Activated CD4-positive, alpha-beta memory T cell treated with anti-CD3 and anti-CD28 coated beads for 36 hours (primary cell): ENCODE results near the gene ENDOG. TPM values are rescaled to one million over a fixed set of nuclear protein-coding genes. Genes with fewer than 3 reads are reported as not detected.
"Not testable (repeated sequence)": the region's sequence is repeated elsewhere in the genome, so short reads cannot be mapped to it uniquely, and the experiment has no call there.

Experiments used
- CTCF ChIA-PET: fragments of 350-600 bp; sonication (Branson Sonifier 250); formaldehyde crosslinking; loops from one replicate; lab custom pipeline; 2021; ENCODE audit warnings: antibody characterized with exemption, inconsistent platforms; lab: Charles Lee
- POLR2A ChIA-PET: fragments of 350-600 bp; sonication (Branson Sonifier 250); formaldehyde crosslinking; loops from one replicate; lab custom pipeline; 2021; ENCODE audit warnings: antibody characterized with exemption; lab: Charles Lee
- DNase-seq: peaks from one replicate; pipeline ENCODE4 v3.0.0-alpha.2; 2020
- H3K27ac Mint-ChIP-seq: one replicate; pipeline ENCODE4 v1.8.0; 2021; ENCODE audit warnings: mixed read lengths
- H3K27me3 Mint-ChIP-seq: one replicate; pipeline ENCODE4 v1.8.0; 2021; ENCODE audit warnings: mixed read lengths
- H3K36me3 Mint-ChIP-seq: one replicate; pipeline ENCODE4 v1.8.0; 2021; ENCODE audit warnings: mixed read lengths
- H3K4me1 Mint-ChIP-seq: one replicate; pipeline ENCODE4 v1.8.0; 2021; ENCODE audit warnings: low read depth, mixed read lengths
- H3K4me3 Mint-ChIP-seq: one replicate; pipeline ENCODE4 v1.8.0; 2021; ENCODE audit warnings: mild to moderate bottlenecking, mixed read lengths
- H3K9me3 Mint-ChIP-seq: one replicate; pipeline ENCODE4 v1.8.0; 2021; ENCODE audit warnings: mixed read lengths
- intact Hi-C: fragments of 100-400 bp; cut with micrococcal nuclease; formaldehyde crosslinking; loops from one replicate; pipeline ENCODE4 v1.15.1; 2023
- total RNA-seq, 2 experiments: library from RNA; stranded (reverse); gene quantifications; one replicate each; pipeline ENCODE4 v1.2.3, GENCODE V29; 2021

ENDOG gene
- total RNA-seq, 2 experiments from 2014 or later: 13.8 to 14.2 TPM

DNA sequence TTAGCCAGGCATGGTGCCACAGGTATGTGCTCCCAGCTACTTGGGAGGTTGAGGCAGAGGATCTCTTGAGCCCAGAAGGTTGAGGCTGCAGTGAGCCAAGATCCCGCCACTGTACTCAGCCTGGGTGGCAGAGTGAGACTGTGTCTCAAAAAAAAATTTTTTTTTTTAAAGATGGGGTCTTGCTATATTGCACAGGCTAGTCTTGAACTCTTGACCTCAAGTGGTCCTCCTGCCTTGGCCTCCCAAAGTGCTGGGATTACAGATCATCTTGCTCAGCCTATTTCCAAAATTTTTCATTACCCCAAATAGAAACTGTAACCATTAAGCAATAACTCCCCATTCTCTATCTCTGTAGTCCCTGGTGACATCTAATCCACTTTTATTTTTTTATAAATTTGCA is 35.6 kb upstream of the ENDOG start:
- Mint-ChIP-seq H3K9me3 (peaks cover 4% of the 10 kb centered on the region), H3K4me3 (no peak overlapping the region), H3K27me3 (no peaks in the 10 kb centered on the region), H3K27ac (no peak overlapping the region), H3K36me3 (no peaks in the 10 kb centered on the region), H3K4me1 (no peaks in the 10 kb centered on the region)
- intact Hi-C loops: no loop called here
- ChIA-PET POLR2A (no interaction called here), CTCF (interaction anchor here (2.3 kb wide), 1 partner anchor 36 kb away, joined by 12 read pairs; the partner anchor contains the start of gene ENDOG)
- DNase-seq: no peak

DNA sequence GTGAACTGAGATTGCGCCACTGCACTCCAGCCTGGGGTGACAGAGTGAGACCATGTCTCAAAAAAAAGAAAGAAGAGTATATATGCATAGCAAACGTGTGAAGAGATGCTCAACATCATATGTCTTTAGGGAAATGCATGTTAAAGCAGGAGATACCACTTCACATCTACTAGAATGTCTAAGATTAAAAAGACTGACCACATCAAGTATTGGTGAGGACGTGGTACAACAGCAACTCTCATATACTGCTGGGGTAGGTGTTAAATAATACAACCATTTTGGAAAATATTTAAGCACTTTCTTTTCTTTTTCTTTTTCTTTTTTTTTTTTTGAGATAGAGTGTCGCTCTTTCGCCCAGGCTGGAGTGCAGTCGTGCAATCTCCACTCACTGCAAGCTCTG is 32.9 kb upstream of the ENDOG start:
- H3K9me3 Mint-ChIP-seq: peaks cover 4% of the 10 kb centered on the region
- no peak overlapping the region for H3K4me3 Mint-ChIP-seq
- no peaks in the 10 kb centered on the region for H3K27me3 Mint-ChIP-seq
- POLR2A ChIA-PET: interaction anchor here (2.1 kb wide), 1 partner anchor 14 kb away, joined by 5 read pairs; no protein-coding TSS in a partner anchor
- peak overlapping the region; percentile 23 for H3K27ac Mint-ChIP-seq
- peaks cover 13% of the 10 kb centered on the region for H3K4me1 Mint-ChIP-seq
- intact Hi-C loops: loop anchor here (5.0 kb wide), 1 partner anchor 42 kb away; the partner anchor contains the start of gene SPOUT1
- no peak for DNase-seq
- CTCF ChIA-PET: no interaction called here
- H3K36me3 Mint-ChIP-seq: peaks cover 2% of the 10 kb centered on the region

DNA sequence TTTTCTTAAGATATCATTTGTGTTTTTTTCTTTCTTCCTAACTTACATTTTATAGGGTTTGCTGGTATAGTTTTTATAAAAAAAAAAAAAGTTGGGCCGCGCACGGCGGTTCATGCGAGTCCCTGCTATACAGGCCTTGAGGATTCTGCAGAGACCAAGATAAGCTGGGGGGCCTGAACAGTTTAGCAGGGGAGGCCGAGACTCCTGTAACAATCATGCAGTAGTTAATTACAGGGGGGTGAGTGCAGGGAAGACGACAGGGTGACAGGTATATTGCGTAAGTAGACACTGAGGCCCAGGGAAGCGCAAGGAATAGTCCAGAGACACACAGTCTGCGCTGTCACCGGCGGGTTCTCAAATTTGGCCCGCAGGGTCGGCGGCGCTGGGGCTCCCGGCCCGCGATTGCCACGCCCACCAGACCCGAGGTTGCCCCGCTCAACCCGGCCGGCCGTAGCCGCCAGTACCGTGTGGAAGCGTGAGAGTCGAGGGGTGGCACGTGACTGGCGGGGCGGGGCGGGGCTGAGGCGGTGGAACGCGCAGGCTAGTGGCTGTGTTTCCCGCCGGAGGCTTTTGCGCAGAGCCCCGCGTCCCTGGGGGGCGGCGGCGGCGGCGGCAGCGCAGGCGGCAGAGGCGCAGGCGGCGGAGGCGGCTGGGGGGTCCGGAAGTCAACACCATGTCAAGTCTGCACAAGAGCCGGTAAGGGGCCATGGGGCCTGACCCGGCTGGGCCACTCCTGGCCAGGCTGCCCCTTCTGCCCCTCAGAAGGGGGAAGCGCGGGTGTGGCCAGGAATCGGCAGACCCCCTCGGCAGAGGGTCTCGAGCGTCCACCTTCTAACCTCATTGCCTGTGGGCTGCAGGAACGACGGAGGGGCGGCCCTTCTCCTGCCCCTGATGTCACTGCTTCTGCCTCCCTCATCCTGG is 31.4 kb upstream of the ENDOG start, which contains the start of gene TBC1D13:
TBC1D13 (plus strand) TSS at position 573 of the 921 bp plus-strand sequence; CDS start at position 674, 101 bp downstream.
- ChIA-PET POLR2A (interaction anchor here (1.4 to 2.1 kb wide), 3 partner anchors 16 to 63 kb away, joined by 3 to 7 read pairs (median 5); partner anchors contain the start of gene ZDHHC12), CTCF (no interaction called here)
- Mint-ChIP-seq H3K27me3 (no peaks in the 10 kb centered on the region), H3K4me1 (peaks cover 13% of the 10 kb centered on the region), H3K9me3 (no peaks in the 10 kb centered on the region), H3K36me3 (peaks cover 2% of the 10 kb centered on the region), H3K27ac (peak within 1 kb of the TSS; percentile 57), H3K4me3 (peak within 1 kb of the TSS; percentile 80)
- peak; percentile 94 for DNase-seq
- intact Hi-C loops: loop anchor here (1.0 to 5.0 kb wide), 3 partner anchors 16 to 62 kb away; partner anchors contain the start of genes SPOUT1, ZDHHC12 and ZER1

DNA sequence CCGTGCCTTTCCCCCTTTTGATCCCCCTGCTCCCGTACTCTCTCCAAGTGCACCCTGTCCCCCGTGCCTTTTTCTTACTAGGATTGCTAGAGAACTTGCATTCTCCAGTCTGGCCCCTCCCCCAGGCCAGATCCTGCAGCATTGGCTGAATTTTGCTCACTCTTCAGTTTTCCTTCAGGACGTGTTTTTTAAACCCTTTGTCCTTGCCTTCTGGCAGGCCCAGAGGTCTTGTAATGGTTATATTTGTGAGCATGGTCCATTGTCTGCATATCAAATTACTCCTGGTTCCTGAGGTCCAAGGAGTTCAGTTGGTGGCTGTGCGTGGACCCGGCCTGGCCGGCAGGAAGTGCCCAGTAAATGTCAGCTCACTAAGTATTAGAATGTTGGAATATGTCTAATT is 30.6 kb upstream of the ENDOG start:
- intact Hi-C loops: loop anchor here (1.0 to 5.0 kb wide), 3 partner anchors 16 to 63 kb away; partner anchors contain the start of genes SPOUT1, ZDHHC12 and ZER1
- ChIA-PET CTCF (interaction anchor here (0.7 to 1.8 kb wide), 2 partner anchors 31 to 140 kb away, joined by 3 to 12 read pairs; partner anchors contain the start of gene ENDOG), POLR2A (interaction anchor here (1.1 to 1.9 kb wide), 3 partner anchors 17 to 103 kb away, joined by 3 to 7 read pairs (median 3); partner anchors contain the start of gene ZDHHC12)
- no peaks in the 10 kb centered on the region for H3K9me3 Mint-ChIP-seq
- H3K27me3 Mint-ChIP-seq: no peaks in the 10 kb centered on the region
- peak overlapping the region; percentile 80 for H3K4me3 Mint-ChIP-seq
- peak overlapping the region; percentile 47 for H3K27ac Mint-ChIP-seq
- peaks cover 4% of the 10 kb centered on the region for H3K36me3 Mint-ChIP-seq
- peaks cover 15% of the 10 kb centered on the region for H3K4me1 Mint-ChIP-seq
- peak; percentile 23 for DNase-seq

DNA sequence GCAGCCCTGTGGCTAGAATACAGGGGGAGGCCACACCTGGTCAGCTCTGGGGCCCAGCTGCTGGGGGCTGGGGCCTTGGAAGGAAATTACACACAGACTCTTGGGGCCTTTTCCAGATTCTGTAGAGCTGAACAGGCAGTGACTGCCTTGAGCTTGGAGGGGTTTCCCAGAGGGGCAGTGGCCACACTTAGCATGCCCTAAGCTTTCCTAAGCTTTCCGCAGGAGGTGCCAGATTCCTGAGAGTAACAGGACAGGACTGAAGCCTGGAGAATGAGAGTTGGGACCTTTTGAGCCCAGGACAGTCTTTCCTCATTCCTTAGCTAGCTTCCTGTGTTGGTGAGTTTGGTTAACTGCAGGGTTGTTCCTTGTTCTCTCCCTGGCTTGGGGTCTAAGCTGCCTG is 29.9 kb upstream of the ENDOG start:
- Mint-ChIP-seq H3K9me3 (no peaks in the 10 kb centered on the region), H3K36me3 (peaks cover 4% of the 10 kb centered on the region), H3K27me3 (no peaks in the 10 kb centered on the region), H3K4me1 (peaks cover 18% of the 10 kb centered on the region), H3K4me3 (peak overlapping the region; percentile 80), H3K27ac (peak overlapping the region; percentile 6)
- ChIA-PET POLR2A (interaction anchor here (1.0 to 1.9 kb wide), 4 partner anchors 17 to 104 kb away, joined by 3 to 7 read pairs (median 3); partner anchors contain the start of genes ENDOG and ZDHHC12), CTCF (interaction anchor here (0.7 to 1.8 kb wide), 7 partner anchors 10 to 140 kb away, joined by 3 to 12 read pairs (median 3); partner anchors contain the start of gene ENDOG)
- DNase-seq: no peak
- intact Hi-C loops: loop anchor here (5.0 kb wide), 1 partner anchor 39 kb away; the partner anchor contains the start of gene SPOUT1

DNA sequence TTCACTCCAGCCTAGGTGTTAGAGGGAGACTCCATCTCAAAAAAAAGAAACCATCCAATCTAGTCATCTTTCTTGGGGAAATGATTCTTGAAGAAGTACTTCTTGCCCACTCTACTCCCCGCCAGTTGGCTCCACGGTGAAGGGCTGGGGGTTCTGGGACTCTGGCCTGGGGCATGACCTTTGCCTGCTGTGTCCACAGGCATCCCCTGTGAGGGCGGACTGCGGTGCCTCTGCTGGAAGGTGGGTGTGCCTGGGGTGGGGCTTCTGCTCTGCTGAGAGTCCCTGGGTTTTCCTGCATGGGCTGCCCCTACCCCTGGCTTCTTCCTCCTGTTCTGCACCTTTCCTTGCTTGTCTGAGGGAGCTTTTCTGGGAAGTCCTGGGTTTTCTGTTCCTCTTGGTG is 27.8 kb upstream of the ENDOG start:
- DNase-seq: no peak
- Mint-ChIP-seq H3K27ac (no peak overlapping the region), H3K4me1 (peaks cover 18% of the 10 kb centered on the region), H3K27me3 (no peaks in the 10 kb centered on the region), H3K4me3 (no peak overlapping the region), H3K9me3 (no peaks in the 10 kb centered on the region), H3K36me3 (peaks cover 7% of the 10 kb centered on the region)
- intact Hi-C loops: no loop called here
- ChIA-PET POLR2A (no interaction called here), CTCF (interaction anchor here (0.6 kb wide), 1 partner anchor 28 kb away, joined by 3 read pairs; the partner anchor contains the start of gene ENDOG)

DNA sequence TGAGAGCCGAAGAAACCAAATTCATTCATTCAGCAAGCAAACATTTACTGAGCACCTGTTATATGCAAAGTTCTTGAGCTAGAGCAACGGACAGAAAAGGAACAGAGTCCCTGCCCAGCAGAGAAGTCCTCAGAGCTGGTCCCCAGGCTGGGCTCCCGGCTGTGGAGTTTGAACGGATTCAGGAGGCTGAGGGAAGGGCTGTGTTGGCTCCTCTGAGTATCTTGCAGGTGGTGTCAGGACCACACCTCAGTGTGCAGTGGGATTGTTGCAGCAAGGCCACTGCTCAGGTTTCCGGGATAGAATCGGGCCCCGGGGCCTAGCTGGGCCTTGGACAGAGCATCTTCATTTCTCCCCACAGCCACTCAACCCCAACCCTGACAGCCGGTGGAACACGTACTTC is 26.2 kb upstream of the ENDOG start:
- DNase-seq: no peak
- Mint-ChIP-seq H3K4me3 (no peak overlapping the region), H3K27ac (no peak overlapping the region), H3K9me3 (no peaks in the 10 kb centered on the region), H3K4me1 (peaks cover 18% of the 10 kb centered on the region), H3K27me3 (no peaks in the 10 kb centered on the region), H3K36me3 (peaks cover 7% of the 10 kb centered on the region)
- CTCF ChIA-PET: interaction anchor here (0.9 kb wide), 1 partner anchor 26 kb away, joined by 3 read pairs; no protein-coding TSS in a partner anchor
- intact Hi-C loops: no loop called here
- POLR2A ChIA-PET: interaction anchor here (1.1 kb wide), 1 partner anchor 37 kb away, joined by 3 read pairs; the partner anchor contains the start of gene SPOUT1

DNA sequence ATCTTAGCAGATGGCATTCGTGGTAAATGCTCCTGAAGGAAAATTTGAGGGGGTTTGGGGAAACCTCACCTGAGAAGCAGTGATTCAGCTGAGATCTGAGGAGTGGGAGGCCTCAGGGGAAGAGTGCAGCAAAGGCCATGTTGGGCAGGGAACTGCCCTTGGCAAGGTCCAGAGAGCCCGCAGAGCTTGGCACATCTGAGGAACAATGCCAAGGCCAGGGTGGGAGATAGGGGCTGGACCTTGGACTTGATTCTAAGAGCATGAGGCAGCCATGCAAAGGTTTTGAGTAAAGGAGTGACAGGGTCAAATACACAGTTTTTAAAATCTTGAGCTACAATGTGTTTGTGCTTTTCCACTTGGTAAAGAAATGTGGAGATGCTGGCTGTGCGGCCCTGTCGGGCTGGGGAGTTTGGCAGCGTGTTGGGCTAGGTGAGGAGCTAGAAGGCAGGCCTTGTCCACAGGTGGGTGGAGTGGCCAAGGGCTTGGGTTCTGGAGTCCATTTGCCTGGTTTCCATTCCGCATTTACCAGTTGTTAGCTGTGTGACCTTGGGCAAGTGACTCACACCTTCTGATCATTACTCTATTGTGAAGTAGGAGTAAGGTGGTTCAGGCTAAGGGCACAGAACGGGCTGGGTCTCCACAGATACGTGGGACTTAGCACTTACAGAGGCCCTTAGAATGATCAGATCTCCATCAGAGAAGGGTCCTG is 25.2 kb upstream of the ENDOG start:
- ChIA-PET POLR2A (no interaction called here), CTCF (interaction anchor here (0.9 to 1.0 kb wide), 2 partner anchors 22 to 25 kb away, joined by 3 read pairs; no protein-coding TSS in a partner anchor)
- intact Hi-C loops: no loop called here
- H3K27ac Mint-ChIP-seq: no peak overlapping the region
- no peaks in the 10 kb centered on the region for H3K9me3 Mint-ChIP-seq
- H3K27me3 Mint-ChIP-seq: no peaks in the 10 kb centered on the region
- no peak overlapping the region for H3K4me3 Mint-ChIP-seq
- H3K36me3 Mint-ChIP-seq: peaks cover 7% of the 10 kb centered on the region
- DNase-seq: no peak
- H3K4me1 Mint-ChIP-seq: peaks cover 13% of the 10 kb centered on the region

DNA sequence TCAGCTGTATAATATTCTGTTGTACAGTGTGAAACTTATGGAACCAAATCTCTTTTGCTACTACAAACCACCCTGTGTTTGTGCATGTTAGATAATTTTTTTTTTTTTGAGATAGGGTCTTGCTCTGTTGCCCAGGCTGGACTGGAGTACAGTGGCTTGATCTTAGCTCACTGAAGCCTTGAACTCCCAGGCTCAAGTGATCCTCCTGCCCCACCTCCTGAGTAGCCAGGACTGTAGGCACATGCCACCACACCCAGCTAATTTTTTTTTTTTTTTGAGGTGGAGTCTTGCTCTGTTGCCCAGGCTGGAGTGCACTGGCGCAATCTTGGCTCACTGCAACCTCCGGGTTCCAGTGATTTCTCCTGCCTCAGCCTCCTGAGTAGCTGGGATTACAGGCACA is 23.3 kb upstream of the ENDOG start:
- H3K4me3 Mint-ChIP-seq, H3K36me3 Mint-ChIP-seq, H3K9me3 Mint-ChIP-seq, H3K27ac Mint-ChIP-seq, DNase-seq, H3K27me3 Mint-ChIP-seq, H3K4me1 Mint-ChIP-seq, intact Hi-C loops: not testable (repeated sequence)
- ChIA-PET POLR2A (interaction anchor here (0.6 kb wide), 1 partner anchor 13 kb away, joined by 3 read pairs; no protein-coding TSS in a partner anchor), CTCF (interaction anchor here (0.6 kb wide), 1 partner anchor 224 kb away, joined by 4 read pairs; no protein-coding TSS in a partner anchor)

DNA sequence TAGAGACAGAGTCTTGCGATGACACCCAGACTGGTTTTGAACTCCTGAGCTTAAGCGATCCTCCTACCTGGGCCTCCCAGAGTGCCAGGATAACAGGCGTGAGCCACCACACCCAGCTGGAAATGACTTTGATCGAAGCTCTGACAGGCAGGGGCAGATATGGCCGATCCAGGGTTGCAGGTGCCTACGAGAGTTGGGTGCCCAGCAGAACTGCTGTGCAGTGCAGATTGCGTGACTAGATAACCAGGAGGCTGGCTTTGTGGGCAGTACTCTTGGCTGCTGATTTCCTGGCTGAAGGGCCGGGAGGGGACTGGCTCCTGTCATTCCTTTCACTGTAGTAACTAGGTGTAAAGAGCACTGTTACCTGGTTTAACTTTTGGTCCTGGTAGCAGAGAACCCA is 19.4 kb upstream of the ENDOG start:
- ChIA-PET POLR2A (interaction anchor here (1.0 kb wide), 1 partner anchor 31 kb away, joined by 4 read pairs; no protein-coding TSS in a partner anchor), CTCF (no interaction called here)
- Mint-ChIP-seq H3K4me1 (no peaks in the 10 kb centered on the region), H3K9me3 (no peaks in the 10 kb centered on the region), H3K27me3 (no peaks in the 10 kb centered on the region), H3K4me3 (no peak overlapping the region), H3K27ac (no peak overlapping the region), H3K36me3 (peaks cover 19% of the 10 kb centered on the region)
- DNase-seq: no peak
- intact Hi-C loops: no loop called here

DNA sequence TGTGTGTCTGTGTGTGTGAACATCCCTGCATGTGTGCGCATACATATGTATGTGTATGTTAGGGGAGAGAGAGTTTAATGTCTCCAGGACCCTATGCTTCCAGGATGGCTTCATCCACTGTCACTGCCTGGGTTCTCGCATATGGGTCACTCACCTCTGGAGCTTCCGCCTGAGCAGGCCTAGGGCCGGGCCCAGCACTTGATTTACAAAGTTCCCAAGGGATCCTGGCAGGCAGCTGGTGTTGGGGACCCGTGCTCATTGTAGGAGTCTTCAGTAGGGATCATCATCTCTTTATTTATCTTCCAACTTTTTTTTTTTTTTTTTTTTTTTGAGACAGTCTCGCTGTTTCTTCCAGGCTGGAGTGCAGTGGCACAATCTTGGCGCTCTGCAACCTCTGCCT is 18.2 kb upstream of the ENDOG start:
- intact Hi-C loops: no loop called here
- no peak for DNase-seq
- Mint-ChIP-seq H3K4me1 (no peaks in the 10 kb centered on the region), H3K27ac (no peak overlapping the region), H3K36me3 (peaks cover 18% of the 10 kb centered on the region), H3K9me3 (no peaks in the 10 kb centered on the region), H3K27me3 (no peaks in the 10 kb centered on the region), H3K4me3 (no peak overlapping the region)
- ChIA-PET POLR2A (no interaction called here), CTCF (no interaction called here)
